NCI-H748 treated with DMSO at 0.1 percent for 48 hours (cell line): ENCODE data around the gene SESTD1.

ENCODE experiments used
- DNase-seq: peaks from one replicate; lab custom pipeline; 2025; lab: John Stamatoyannopoulos, UW

Gene SESTD1, protein sequence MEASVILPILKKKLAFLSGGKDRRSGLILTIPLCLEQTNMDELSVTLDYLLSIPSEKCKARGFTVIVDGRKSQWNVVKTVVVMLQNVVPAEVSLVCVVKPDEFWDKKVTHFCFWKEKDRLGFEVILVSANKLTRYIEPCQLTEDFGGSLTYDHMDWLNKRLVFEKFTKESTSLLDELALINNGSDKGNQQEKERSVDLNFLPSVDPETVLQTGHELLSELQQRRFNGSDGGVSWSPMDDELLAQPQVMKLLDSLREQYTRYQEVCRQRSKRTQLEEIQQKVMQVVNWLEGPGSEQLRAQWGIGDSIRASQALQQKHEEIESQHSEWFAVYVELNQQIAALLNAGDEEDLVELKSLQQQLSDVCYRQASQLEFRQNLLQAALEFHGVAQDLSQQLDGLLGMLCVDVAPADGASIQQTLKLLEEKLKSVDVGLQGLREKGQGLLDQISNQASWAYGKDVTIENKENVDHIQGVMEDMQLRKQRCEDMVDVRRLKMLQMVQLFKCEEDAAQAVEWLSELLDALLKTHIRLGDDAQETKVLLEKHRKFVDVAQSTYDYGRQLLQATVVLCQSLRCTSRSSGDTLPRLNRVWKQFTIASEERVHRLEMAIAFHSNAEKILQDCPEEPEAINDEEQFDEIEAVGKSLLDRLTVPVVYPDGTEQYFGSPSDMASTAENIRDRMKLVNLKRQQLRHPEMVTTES

DNA sequence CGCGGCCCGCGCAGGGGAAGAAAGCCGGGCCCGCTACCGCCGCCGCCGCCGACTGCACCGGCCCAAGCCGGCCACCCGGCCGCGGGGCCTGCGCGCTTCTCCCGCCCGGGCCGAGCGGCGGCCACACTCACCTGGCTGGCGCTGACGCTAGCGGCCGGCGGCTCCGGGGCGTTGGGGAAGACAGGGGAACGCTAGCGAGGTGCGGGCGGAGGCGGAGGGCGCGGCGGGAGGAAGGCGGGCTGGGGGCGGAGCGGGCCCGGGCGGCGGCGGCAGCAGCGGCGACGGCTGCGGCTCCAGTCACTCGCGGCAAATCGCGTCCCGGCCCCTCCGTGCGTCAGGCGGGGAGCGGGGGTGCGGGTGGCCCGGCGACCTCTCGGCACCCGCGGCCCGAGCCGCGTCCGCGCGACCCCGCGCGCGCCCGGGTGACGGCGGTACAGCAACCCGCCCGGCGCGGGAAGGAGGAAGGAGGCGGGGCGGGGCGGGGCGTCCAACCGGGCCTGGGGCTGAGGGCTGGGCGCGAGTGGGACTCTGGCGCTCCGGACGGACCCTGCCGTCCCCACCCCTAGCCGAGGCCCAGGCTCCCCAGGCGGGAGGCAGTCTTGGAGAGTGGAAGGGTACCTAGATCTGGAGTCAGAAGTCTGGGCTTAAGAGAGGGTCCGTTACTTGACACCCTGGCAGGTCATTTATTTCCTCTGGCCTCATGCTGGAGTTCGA lies at the start of gene SESTD1:
Gene SESTD1 (minus strand): TSS at position 465 of the 714 bp plus-strand sequence. CDS start 72,991 bp downstream, outside the sequence.
- DNase-seq, result peak; percentile 48

DNA sequence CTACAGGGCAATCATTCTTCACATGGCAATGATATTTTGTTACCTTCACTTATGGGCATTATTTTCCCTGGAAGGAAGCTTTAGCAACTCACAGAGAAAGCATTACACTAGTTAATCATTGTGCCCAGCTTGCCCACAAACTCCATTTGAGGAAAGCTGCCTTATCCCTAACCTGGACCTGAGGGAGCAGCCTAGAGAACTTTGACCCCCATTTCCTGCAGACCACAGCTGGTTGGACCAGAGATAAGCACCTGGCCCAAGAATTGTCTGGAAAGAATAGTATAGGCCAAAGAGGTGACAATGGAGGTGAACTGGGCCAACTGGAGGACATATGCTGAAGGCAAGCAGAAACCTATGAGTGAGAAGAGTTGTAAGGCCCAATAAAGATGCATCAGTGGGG lies 48.4 kb upstream of the SESTD1 start:
- DNase-seq, result no peak

DNA sequence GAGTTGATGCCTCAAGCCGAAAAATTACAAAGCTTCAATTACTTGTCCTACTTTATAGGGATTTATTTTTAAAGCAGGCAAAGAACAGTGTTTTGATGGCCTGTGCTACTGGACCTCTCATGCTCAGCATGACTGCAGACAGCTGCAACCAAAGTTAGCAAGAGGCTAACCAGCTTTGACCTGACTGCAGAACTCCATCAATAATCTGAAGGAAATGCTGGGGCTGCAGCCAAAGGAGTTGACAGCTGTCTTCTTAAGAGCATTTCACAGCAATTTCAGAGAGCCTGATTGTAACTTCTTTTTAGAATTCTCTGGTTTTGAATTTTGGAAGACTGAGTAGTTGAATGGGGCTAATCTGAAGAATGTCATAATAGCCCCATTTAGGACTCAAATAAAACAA lies 46.5 kb upstream of the SESTD1 start:
- no peak for DNase-seq

DNA sequence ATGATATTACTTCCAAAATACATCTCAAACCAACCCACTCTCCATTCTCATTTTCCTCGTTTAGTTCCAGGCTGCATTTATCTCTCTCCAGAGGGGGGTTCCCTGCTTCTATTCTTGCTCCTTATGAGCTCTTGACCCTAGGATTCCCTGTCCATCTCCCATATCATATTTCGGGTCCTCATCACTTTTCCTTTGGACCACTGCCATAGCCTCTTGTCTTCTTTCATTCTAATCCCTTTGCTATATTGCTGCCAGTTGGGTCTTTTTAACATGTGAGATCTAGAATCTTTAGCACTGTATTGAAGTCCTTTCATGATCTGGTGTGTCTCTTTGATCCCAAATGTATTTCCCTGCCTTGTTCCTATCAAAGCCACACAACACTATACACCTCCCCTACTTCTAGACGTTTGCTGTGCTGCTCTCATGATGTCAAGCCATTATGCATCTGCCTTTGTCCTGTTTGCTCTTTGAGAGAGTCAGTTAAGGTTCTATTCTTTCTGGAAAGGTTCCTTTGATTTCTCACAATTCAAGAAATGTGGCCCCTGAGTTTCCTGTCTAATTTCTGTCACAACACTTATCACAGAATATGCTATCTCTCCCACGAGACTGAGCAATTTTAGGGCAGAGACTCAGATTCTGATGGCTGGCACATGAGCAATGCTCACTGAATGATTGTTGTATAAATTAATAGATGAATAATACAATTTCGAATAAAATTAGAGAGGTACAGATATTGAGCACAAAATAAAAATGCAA lies 43.2 kb upstream of the SESTD1 start:
- DNase-seq, result no peak

DNA sequence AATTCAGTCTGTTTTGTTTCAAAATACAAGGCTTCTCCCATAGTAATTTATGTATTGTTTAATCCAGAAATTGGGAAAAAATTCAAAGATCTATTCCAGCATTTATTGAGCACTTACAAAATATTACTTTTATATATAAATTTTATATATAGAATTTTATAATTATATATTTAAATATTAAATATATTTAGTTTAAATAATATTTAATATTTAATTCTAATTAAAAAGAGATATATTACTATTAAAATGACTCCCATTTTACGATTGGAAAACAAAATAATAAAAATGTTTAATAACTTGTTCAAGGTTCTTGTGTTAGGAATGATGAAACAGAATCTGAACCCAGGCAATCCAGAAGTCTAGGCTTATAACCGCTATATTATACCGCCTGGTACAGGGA lies 40.5 kb upstream of the SESTD1 start:
- no peak for DNase-seq

DNA sequence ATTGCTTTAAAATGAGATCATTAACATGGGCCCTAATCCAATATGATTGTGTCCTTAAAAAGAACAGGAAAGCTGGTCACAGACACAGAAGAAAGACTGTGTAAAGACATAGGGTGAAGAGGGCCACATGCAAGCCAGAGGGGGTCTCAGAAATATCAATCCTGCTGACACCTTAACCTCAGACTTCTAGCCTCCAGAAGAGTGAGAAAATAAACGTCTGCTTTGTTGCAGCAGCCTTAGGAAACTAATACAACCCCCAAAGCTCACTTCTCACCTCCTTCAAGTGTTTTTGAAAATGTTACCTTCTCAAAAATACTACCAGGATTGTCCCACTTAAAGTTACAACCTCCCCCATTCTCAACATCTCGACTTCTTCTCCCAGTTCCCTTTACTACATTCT lies 39.8 kb upstream of the SESTD1 start:
- no peak for DNase-seq

DNA sequence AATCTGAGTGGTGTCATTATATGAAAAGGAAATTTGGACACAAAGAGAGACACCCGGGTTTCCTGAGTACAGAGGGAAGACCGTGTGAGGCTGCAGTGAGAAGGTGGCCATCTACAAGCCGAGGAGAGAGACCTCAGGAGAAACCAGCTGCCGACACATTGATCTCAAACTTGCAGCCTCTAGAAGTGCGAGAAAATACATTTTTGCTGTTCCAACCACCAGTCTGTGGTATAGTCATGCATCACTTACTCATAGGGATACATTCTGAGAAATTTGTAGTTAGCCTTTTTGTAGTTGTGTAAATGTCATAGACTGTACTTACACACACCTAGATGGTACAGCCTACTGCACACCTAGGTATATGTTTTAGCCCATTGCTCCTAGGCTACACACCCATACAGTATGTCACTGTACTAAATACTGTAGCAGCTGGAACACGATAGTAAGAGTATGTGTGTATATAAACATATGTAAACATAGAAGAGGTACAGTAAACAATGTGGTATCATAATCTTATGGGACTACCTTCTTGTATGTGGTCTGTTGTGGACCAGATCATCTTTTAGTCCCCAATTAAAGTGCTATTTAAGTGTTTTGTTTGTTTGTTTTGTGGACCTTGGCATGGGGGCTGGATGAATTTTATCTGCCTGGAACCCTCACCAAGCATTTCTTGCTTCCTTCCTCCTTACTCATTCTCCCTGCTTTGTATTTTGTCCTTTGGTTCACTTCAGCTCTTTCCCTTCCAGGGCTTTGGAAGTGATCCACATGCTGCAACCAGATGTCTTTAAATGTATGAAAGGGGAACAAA lies 38.3 kb upstream of the SESTD1 start:
- no peak for DNase-seq

DNA sequence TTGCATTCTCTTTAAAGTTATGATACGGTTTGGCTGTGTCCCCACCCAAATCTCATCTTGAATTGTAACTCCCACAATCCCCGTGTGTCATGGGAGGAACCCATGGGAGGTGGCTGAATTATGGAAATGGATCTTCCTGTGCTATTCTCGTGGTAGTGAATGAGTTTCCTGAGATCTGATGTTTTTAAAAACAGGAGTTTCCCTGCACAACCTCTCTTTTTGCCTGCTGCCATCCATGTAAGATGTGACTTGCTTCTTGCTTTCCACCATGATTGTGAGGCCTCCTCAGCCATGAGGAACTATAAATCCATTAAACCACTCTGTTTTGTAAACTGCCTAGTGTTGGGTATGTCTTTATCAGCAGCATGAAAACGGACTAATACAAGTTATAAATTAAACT lies 37.5 kb upstream of the SESTD1 start:
- DNase-seq, result no peak

DNA sequence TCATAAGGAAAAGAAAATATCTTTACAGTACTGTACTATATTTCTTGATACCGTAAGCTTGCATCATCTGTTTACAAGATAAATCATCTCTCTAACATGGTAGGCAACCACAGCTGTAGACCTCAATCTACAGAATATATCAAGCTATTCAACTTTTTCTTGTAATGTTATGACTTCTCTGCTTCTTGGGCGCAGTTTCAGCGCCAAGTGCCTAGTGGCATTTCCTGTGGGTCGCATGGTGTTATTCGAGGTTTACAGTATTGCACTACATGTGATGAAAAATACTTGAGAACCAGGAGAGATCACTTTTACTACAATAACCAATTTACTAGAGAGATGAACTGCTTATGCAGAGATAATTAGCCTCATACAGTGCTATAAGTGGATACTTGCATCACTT lies 34.0 kb upstream of the SESTD1 start:
- peak; percentile 67 for DNase-seq

DNA sequence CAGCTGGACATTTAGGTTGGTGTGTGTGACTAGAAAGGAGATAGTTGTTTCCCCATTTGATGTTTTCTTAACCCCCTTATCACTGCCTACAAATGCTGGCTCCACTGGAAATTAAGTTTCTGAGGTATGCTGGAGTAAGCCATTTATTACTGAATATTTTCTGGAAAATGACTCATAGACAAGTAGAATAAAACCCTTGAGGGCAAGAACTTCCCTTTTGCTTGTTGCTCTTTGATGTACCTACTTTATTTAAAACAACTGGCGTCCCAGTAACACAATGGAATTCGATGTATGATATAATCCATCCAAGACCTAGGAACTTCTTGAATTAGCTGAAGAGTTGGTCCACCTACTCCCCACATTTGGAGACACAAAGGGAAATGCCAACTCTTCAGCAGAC lies 33.3 kb upstream of the SESTD1 start:
- DNase-seq, result no peak

DNA sequence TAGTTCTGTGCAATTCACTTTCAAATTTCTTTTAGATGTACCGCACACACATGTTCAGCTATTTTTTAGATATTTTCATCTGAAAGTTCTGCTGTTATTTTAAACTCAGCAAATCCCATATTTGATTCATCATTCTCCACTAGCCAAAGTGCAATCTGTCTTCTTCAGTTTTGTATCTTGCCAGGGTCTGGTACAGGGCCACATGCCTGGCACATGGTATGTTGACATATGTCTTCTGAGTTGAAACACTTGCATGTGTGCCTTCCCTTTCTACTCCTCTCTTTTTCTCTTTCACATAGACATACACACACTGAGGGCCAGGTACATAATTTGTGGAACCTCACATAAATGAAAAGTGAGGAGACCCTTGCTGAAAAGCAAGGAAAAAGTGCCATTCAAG lies 25.7 kb upstream of the SESTD1 start:
- no peak for DNase-seq

DNA sequence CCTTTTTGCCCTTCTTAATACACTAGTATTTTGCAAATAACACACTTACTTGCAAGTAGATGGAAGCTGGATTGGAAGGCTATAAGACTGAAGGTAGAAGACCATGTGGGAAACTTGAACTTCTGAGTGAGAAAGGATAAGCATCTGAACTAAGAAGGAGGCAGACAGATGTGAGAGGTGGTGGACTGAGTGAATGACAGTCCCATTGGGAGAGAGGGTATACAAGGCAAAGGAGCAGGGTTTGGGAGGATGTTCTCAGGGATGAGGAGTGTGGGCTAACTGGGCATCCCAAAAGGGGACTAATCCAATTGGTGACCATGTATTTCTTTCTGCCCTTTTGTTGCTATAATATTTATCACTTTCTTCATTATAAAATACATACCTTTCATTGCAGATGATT lies 20.4 kb upstream of the SESTD1 start:
- DNase-seq, result no peak

DNA sequence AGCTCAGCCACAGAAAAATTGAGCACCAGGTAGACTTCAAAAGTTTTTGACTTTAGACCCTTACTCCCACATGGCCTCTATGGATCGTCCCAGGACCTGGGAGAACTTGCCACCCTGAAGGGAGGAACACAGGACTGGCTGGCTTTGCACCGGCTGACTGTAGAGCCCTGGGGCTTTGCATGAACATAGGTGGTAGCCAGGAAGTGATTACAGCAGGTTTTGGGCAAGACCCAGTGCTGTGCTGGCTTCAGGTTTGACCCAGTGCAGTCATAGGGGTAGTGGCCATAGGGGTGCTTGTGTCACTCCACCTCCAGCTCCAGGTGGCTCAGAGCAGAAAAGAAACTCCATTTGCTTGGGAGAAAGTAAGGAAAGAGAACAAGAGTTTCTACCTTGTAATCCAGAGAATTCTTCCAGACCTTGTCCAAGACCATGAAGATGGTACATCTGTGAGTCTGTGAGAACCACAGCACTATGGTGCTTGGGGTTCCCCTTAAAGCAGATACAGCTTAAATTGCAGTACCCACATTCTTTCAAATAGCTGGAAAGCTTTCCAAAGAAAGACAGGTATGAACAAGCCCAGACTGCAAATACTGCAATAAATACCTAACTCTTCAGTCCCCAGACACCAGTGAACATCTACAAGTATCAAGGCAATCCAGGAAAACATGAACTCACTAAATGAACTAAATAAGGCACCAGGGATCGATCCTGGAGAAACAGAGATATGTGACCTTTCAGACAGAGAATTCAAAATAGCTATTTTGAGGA lies 13.0 kb upstream of the SESTD1 start:
- no peak for DNase-seq

DNA sequence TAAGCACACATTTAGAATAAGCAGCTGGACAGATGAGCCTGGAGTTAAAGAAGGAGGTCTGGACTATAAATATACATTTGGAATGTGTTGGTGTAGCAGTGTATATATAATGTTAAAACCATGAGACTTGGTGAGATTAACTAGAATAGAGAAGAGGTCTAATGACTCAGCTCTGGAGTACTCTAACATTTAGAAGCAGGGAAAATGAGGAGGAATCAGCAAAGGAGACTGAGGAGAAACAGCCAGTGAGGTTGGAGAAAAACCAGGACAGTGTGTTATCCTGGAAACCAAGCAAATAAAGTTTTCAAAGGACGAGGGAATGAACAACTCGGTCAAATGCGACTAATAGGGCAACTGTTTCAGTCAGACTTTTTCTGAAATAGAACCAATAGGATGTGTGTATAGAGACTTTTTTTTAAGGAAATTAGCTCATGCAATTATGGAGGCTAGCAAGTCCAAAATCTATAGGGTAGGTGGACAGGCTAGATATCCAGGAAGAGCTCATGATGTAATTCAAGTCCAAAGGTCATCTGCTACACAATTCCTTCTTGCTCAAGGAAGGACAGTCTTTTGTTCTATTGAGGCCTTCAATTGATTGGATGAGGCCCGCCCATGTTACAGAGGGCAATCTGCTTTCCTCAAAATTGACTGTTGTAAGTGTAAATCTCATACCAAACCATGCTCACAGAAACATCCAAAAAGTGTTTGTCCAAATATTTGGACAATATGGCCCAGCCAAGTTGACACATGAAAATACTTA lies 10.8 kb upstream of the SESTD1 start:
- no peak for DNase-seq

DNA sequence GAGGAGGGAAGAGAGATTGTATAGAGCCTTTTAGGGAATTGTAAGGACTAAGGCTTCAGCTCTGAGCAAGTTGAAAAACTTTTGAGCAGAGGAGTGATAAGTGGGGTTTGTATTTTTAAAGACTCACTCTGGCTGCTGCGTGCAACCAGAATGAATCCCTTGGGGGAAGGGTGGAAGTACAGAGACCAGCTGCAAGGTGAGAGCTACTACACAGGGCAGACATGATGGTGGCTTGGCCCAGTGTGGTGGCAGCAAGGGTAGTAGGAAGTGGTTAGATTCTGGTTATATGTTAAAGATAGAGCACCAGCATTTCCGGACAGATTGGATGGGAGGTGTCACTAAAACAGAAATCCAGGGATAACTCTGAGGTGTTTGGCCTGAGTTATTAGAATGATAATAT lies 10.1 kb upstream of the SESTD1 start:
- DNase-seq, result no peak

DNA sequence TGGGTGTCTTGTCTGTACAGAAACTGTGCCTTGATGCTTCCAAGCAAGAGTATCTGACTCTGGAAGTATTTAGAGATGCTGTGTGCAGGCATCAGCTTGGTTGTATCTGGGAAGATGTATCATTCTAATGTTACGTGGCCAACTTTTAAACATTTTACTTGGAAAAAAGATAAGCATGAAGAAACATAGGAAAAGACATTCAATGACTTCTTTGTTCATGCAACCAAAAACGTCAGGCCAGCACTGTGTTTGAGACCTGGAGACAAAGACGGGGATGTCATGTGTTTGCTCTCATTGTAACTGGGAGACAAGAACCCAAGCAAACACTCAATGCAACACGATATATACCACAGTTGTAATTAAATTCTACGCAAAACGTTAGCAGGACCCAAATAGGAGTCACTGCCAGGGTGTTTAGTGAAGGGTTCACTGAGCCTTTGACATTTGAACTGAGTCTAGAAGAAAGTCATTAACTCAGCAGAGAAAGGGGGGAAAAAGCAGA lies 8.9 kb upstream of the SESTD1 start:
- DNase-seq, result peak; percentile 87

DNA sequence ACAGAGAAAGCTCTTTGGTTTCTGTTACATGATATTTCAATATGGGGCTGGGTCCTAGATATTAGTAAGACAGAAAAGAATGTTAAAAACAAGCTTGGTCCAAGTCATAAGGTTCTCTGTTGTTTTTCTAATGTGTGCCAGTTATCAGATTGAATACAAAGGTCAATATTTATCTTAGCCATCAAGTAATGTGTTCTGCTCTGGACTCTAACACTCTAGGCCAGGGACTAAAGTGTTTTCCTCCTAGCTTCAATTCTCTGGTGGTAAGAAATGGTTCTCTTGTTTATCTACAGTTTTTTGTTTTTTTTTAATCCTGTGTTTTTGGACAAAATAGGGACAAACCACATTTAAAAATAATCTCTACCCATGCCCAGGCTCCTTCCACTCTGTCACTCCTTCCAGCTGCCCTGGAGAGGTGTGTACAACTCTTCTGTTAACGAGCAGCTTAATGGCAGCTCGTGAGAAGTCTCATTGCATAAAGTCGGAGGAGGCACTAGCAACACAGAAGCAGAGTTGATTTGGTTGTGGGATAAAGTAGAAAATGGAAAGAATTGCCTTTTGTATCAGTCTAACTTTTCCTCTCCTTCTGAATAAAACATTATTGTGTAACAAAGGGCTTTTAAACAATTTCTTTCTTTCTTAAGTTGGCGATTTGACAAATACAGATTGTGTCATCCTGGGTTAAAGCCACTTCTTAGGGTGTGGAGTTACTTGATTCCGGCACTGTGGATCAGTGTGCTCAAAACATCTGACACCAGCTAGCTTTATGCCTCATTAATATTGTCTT lies 8.0 kb upstream of the SESTD1 start:
- peak; percentile 85 for DNase-seq

DNA sequence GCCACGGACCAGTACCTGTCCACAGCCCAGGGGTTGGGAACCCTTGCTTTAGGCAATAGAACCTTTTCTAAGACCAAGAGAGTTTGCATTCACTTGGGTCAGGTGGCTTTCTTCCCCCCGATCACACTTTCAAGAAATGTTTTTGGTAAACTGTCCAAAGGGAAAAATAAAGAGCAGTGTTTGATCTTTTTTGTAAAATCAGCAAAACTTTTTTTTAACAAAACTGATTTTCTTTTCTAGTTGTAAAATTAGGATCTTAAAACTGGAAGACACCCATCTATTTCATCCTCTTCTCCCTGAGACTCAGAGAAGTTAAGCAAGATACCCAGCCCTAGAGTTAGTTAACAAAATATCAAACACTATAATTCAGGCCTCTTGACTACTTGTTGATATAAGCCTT lies 6.1 kb upstream of the SESTD1 start:
- DNase-seq, result no peak
